ENCODE data around the gene TMEM213. TPM values are rescaled to one million over a fixed set of nuclear protein-coding genes. Genes with fewer than 3 reads are reported as not detected.

The TMEM213 gene
- total RNA-seq, 2 donors from 2014 or later = not detected

DNA sequence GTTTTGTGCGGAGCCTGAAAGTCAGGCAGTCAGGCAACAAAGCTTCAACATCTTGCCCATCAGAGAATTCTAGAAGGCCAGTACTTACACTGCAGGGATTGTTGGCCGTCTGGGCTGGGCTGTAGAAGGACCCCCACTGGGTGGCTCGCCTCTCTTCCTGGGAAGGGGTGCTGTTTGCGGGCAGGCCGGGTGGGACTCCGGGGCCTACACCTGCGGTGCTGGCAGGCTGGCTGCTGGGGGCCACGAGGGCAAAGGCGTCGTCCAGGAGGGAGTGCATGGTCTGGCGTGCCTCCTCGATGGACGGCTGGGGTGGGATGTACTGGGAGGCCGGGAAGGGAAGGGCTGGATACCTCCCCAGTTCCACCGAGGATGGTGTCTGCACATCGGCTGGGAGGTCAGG lies 63.3 kb downstream of the TMEM213 start:
- Histone ChIP-seq H3K4me3 (no peak overlapping the region), H3K27ac (no peak overlapping the region), H3K4me1 (ENCODE audit: control insufficient read depth in 1 of 2, low read depth in 2 of 2) (no peaks in the 10 kb centered on the region), H3K27me3 (replicated peaks; ENCODE audit: insufficient read depth) (no peaks in the 10 kb centered on the region), H3K36me3 (no peaks in the 10 kb centered on the region), H3K9me3 (peaks cover 5% of the 10 kb centered on the region)
- ATAC-seq (ENCODE audit: insufficient number of reproducible peaks, low FRiP score, low read depth) (no peak), DNase-seq (ENCODE audit: low spot score) (no peak)
- TF ChIP-seq, protein P1, sequence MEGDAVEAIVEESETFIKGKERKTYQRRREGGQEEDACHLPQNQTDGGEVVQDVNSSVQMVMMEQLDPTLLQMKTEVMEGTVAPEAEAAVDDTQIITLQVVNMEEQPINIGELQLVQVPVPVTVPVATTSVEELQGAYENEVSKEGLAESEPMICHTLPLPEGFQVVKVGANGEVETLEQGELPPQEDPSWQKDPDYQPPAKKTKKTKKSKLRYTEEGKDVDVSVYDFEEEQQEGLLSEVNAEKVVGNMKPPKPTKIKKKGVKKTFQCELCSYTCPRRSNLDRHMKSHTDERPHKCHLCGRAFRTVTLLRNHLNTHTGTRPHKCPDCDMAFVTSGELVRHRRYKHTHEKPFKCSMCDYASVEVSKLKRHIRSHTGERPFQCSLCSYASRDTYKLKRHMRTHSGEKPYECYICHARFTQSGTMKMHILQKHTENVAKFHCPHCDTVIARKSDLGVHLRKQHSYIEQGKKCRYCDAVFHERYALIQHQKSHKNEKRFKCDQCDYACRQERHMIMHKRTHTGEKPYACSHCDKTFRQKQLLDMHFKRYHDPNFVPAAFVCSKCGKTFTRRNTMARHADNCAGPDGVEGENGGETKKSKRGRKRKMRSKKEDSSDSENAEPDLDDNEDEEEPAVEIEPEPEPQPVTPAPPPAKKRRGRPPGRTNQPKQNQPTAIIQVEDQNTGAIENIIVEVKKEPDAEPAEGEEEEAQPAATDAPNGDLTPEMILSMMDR (IDR thresholded peaks at IDR 0.05) = no peak

DNA sequence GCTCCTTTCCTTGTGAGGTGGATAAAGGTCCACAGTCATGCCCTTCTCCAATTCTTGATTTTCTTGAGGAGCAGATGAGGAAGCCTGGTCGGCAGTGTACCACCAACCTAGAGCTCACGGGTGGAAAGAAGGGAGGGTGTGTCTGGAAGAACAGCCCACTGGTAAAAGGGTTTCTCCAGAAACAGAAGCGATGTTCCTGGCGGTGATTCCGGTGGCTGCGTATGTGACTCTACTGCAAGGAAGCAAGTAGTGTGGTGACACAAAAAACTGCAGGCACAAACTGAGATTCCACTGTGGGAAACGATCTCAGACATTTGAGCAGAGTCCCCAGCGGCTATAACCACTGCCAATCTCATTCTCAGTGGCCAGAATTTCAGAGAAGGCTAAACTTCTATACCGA lies 66.1 kb downstream of the TMEM213 start:
- H3K4me1 ChIP-seq (ENCODE audit: control insufficient read depth in 1 of 2, low read depth in 2 of 2) = no peaks in the 10 kb centered on the region
- ATAC-seq (ENCODE audit: insufficient number of reproducible peaks, low FRiP score, low read depth) = no peak

DNA sequence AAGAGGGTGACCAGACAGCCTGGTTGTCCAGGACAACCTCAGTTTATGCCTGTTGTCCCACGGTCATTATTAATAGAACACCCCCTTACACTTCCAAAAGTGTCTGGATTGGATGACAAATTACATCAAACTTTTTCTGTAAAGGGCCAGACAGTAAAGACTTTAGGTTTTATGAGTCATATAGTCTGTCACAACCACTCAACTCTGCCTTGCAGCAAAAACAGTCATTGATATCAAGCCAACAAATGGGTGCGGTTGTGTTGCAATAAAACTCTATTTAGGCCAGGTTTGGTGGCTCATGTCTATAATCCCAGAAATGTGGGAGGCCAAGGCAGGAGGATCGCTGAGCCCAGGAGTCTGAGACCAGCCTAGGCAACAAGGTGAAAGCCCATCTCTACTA lies 66.9 kb downstream of the TMEM213 start:
- H3K27me3 ChIP-seq (replicated peaks; ENCODE audit: insufficient read depth) = no peaks in the 10 kb centered on the region
- ATAC-seq (ENCODE audit: insufficient number of reproducible peaks, low FRiP score, low read depth) (no peak), DNase-seq (ENCODE audit: low spot score) (no peak)
- H3K9me3 ChIP-seq = no peaks in the 10 kb centered on the region
- no peaks in the 10 kb centered on the region for H3K4me1 ChIP-seq (ENCODE audit: control insufficient read depth in 1 of 2, low read depth in 2 of 2)
- no peaks in the 10 kb centered on the region for H3K36me3 ChIP-seq
- TF ChIP-seq, protein P1 (IDR thresholded peaks at IDR 0.05) = no peak
- no peak overlapping the region for H3K27ac ChIP-seq
- no peak overlapping the region for H3K4me3 ChIP-seq

More for the DNA sequence above, 66.1 kb downstream of the TMEM213 start:
- no peaks in the 10 kb centered on the region for H3K9me3 ChIP-seq
- H3K36me3 ChIP-seq = no peaks in the 10 kb centered on the region
- TF ChIP-seq, protein P1 (IDR thresholded peaks at IDR 0.05) = no peak
- no peak overlapping the region for H3K27ac ChIP-seq
- no peaks in the 10 kb centered on the region for H3K27me3 ChIP-seq (replicated peaks; ENCODE audit: insufficient read depth)
- no peak overlapping the region for H3K4me3 ChIP-seq
- DNase-seq (ENCODE audit: low spot score) = no peak

DNA sequence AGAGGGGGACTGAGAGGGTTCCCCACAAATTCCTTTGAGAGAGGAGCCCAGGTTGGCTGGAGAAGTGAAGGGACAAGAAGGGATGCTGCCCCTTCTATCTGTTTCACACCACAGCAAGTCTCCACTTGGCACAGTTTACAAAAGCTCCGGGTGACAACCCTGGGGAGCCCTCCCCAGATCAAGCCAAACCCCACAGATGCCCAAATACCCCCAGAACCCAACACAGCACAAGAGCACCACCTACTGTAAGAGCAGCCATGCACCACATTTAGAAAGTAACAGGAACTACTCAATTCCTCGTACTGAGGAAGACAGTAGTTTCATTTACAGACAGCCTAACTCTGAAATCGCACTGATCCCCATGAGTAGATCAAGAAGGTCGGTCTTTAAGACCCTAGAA lies 68.0 kb downstream of the TMEM213 start:
- no peaks in the 10 kb centered on the region for H3K4me1 ChIP-seq (ENCODE audit: control insufficient read depth in 1 of 2, low read depth in 2 of 2)
- no peaks in the 10 kb centered on the region for H3K27me3 ChIP-seq (replicated peaks; ENCODE audit: insufficient read depth)
- no peaks in the 10 kb centered on the region for H3K9me3 ChIP-seq
- TF ChIP-seq, protein P1 (IDR thresholded peaks at IDR 0.05) = no peak
- DNase-seq (ENCODE audit: low spot score) (no peak), ATAC-seq (ENCODE audit: insufficient number of reproducible peaks, low FRiP score, low read depth) (no peak)
- H3K36me3 ChIP-seq = no peaks in the 10 kb centered on the region
- no peak overlapping the region for H3K4me3 ChIP-seq
- H3K27ac ChIP-seq = no peak overlapping the region

DNA sequence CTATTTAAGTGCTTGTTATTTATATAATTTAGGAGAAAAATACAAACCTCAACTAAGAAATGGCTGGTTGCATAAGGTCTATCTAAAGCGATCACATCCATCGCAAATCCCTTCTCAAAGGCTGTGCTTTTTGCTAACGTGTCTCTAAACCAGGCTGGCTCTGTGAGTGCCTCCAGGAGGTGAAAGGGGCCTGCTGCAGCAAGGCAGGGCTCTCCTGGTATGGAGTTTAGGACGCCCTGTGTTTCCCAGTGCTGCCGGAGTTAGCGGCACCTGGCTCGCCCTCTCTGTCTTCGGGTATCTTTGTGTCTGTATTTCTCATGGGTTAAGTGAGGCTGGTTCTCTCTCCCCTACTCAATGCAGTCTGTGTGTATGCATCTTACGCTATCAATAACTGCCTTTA lies 68.6 kb downstream of the TMEM213 start:
- Histone ChIP-seq H3K27me3 (replicated peaks; ENCODE audit: insufficient read depth) (no peaks in the 10 kb centered on the region), H3K27ac (no peak overlapping the region), H3K4me1 (ENCODE audit: control insufficient read depth in 1 of 2, low read depth in 2 of 2) (no peaks in the 10 kb centered on the region), H3K36me3 (no peaks in the 10 kb centered on the region), H3K9me3 (no peaks in the 10 kb centered on the region), H3K4me3 (no peak overlapping the region)
- ATAC-seq (ENCODE audit: insufficient number of reproducible peaks, low FRiP score, low read depth) (no peak), DNase-seq (ENCODE audit: low spot score) (no peak)
- TF ChIP-seq, protein P1 (IDR thresholded peaks at IDR 0.05) = no peak

Measured in thoracic aorta (tissue), 2 donors.